Measurements from ENCODE around the gene IDUA.

IDUA gene

GRCh38 chr4:1031956-1032795 lies 45.3 kb downstream of the IDUA start:
- Histone ChIP-seq H3K27ac (ENCODE audit: low read length) (no peak overlapping the region), H3K9me2 (replicated peaks; ENCODE audit: insufficient read depth, low read length) (no peaks in the 10 kb centered on the region), H3K27me3 (replicated peaks; ENCODE audit: insufficient read depth, low read length) (no peaks in the 10 kb centered on the region), H3K4me2 (ENCODE audit: low read depth, low read length) (no peak overlapping the region), H3K4me1 (ENCODE audit: low read length) (no peaks in the 10 kb centered on the region), H3K79me2 (ENCODE audit: low read length) (no peaks in the 10 kb centered on the region), H2AFZ (ENCODE audit: low read length) (no peak overlapping the region), H3K9ac (ENCODE audit: low read length) (no peak overlapping the region), H3K4me3 (ENCODE audit: low read length) (no peak overlapping the region), H3K9me3 (replicated peaks; ENCODE audit: insufficient read depth, low read length) (no peaks in the 10 kb centered on the region), H3K36me3 (replicated peaks; ENCODE audit: insufficient read depth, low read length) (no peaks in the 10 kb centered on the region), H4K20me1 (ENCODE audit: insufficient read depth, low read length) (no peaks in the 10 kb centered on the region), H3F3A (ENCODE audit: insufficient read depth, low read length) (no peaks in the 10 kb centered on the region)
- TF ChIP-seq EZH2 (optimal IDR thresholded peaks at IDR 0.05; ENCODE audit: low read depth, low read length) (no peak), EZH2phosphoT487 (IDR thresholded peaks at IDR 0.05; ENCODE audit: low read length) (no peak), CTCF (IDR thresholded peaks at IDR 0.05; ENCODE audit: low read length) (no peak)
- no peak for DNase-seq

DNA sequence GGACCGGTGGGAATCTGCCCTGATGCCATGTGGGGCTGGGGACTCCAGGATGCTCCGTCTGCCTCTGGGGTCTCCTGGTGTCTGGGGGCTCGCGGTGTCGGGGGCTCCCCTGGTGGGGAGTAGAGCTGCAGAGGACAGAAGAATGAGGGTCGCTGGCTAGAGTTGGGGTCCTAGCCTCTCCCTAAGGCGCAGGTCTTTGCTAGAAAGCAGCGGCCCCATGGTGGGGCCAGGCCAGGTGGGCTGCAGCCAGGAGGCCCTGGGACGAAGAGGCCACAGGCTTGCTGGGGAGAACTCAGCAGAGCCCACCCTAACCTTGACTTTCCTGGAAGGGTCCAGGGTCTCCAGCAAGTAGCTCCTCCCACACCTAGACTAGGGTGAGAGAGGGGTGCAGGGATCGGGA lies 46.0 kb downstream of the IDUA start:
- H2AFZ ChIP-seq (ENCODE audit: low read length) = no peak overlapping the region
- H3F3A ChIP-seq (ENCODE audit: insufficient read depth, low read length) = no peaks in the 10 kb centered on the region
- no peaks in the 10 kb centered on the region for H3K36me3 ChIP-seq (replicated peaks; ENCODE audit: insufficient read depth, low read length)
- no peaks in the 10 kb centered on the region for H3K79me2 ChIP-seq (ENCODE audit: low read length)
- no peaks in the 10 kb centered on the region for H4K20me1 ChIP-seq (ENCODE audit: insufficient read depth, low read length)
- no peak overlapping the region for H3K9ac ChIP-seq (ENCODE audit: low read length)
- no peaks in the 10 kb centered on the region for H3K27me3 ChIP-seq (replicated peaks; ENCODE audit: insufficient read depth, low read length)
- H3K4me2 ChIP-seq (ENCODE audit: low read depth, low read length) = no peak overlapping the region
- no peaks in the 10 kb centered on the region for H3K4me1 ChIP-seq (ENCODE audit: low read length)
- DNase-seq = no peak
- no peaks in the 10 kb centered on the region for H3K9me3 ChIP-seq (replicated peaks; ENCODE audit: insufficient read depth, low read length)
- no peak overlapping the region for H3K27ac ChIP-seq (ENCODE audit: low read length)
- no peak overlapping the region for H3K4me3 ChIP-seq (ENCODE audit: low read length)
- H3K9me2 ChIP-seq (replicated peaks; ENCODE audit: insufficient read depth, low read length) = no peaks in the 10 kb centered on the region
- TF ChIP-seq EZH2phosphoT487 (IDR thresholded peaks at IDR 0.05; ENCODE audit: low read length) = no peak
- no peak for TF ChIP-seq CTCF (IDR thresholded peaks at IDR 0.05; ENCODE audit: low read length)
- TF ChIP-seq EZH2 (optimal IDR thresholded peaks at IDR 0.05; ENCODE audit: low read depth, low read length) = no peak

- Histone ChIP-seq H3K36me3 (replicated peaks; ENCODE audit: insufficient read depth, low read length) (no peaks in the 10 kb centered on the region), H4K20me1 (ENCODE audit: insufficient read depth, low read length) (no peaks in the 10 kb centered on the region), H3K27ac (ENCODE audit: low read length) (no peak overlapping the region), H3K4me1 (ENCODE audit: low read length) (no peaks in the 10 kb centered on the region), H3F3A (ENCODE audit: insufficient read depth, low read length) (no peaks in the 10 kb centered on the region), H3K9me2 (replicated peaks; ENCODE audit: insufficient read depth, low read length) (no peaks in the 10 kb centered on the region), H3K27me3 (replicated peaks; ENCODE audit: insufficient read depth, low read length) (no peaks in the 10 kb centered on the region), H3K79me2 (ENCODE audit: low read length) (no peaks in the 10 kb centered on the region), H3K9me3 (replicated peaks; ENCODE audit: insufficient read depth, low read length) (no peaks in the 10 kb centered on the region), H3K4me2 (ENCODE audit: low read depth, low read length) (no peak overlapping the region), H2AFZ (ENCODE audit: low read length) (no peak overlapping the region), H3K9ac (ENCODE audit: low read length) (no peak overlapping the region), H3K4me3 (ENCODE audit: low read length) (no peak overlapping the region)
- TF ChIP-seq CTCF (IDR thresholded peaks at IDR 0.05; ENCODE audit: low read length) = no peak
- no peak for TF ChIP-seq EZH2phosphoT487 (IDR thresholded peaks at IDR 0.05; ENCODE audit: low read length)
- no peak for TF ChIP-seq EZH2 (optimal IDR thresholded peaks at IDR 0.05; ENCODE audit: low read depth, low read length)
- no peak for DNase-seq
These were observed 47.2 kb downstream of the IDUA start for GRCh38 chr4:1033840-1034551.
